ENCODE data around the gene IRS2. TPM values are rescaled to one million over a fixed set of nuclear protein-coding genes. Genes with fewer than 3 reads are reported as not detected.

IRS2 gene
- total RNA-seq, 1 donor from 2014 or later, result 6.0 TPM

DNA sequence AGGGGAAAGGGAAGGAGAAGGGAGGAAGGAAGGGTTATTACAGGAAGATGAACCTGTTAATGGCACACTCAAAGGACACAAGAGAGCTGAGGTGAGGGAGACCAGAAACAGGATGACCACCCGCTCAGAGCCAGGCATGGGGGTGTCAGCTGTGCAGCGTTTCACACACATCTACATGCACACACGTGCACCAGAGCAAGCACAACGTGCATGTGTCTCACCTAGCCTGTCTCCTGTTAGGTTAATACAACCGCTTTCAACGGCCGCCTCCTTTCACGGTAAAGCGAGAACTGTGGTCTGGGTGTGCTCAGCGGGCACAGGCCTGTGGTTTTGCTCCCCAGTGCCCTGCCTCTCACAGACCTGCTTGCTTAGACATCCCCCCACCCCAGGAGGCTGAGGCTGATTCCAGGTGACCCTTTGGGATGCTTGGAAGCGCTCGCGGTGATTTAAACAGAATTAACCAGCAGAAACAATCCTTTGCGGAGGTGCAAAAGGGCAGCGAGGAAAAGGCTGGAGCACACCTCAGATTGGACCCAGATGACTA is 27.4 kb downstream of the IRS2 start:
- DNase-seq (ENCODE audit: low spot score), result no peak

DNA sequence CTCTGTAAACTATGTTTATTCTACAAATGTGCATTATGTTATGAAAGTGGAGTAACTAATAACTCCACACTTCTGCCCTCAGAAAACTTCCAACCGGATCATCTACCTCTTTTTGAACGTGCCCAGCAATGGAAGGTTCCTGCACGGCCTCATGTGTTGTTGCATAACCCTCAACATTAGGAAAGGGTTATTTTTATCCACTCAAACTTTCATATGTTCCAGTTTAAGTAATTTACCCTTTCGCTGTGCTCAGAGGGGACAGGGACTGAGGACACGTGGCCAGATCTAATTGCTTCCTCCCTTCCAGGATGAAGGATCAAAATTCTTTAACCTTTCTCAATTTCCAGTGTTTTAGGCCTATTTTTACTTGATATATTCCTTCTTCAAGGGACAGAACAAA is 29.6 kb downstream of the IRS2 start:
- no peak for DNase-seq (ENCODE audit: low spot score)

DNA sequence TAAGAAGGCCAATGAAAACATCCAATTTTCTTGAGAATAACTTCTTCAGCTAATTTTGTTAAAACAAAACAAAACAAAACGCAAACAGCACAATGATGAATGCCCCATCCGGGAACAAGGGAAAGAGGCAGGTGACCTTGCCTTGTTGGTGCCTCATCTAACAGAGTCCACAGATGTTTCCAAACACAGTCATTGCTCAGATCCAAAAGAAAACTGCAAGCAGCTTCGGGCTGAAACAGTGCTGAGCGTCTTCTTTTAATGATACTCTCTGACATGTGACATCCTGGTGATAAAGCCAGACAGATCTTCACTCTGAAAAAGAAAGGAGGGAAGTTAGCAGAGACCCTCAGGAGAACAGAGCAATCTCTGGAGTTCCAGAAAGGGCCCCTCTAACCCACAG is 30.4 kb downstream of the IRS2 start:
- DNase-seq (ENCODE audit: low spot score), result no peak

DNA sequence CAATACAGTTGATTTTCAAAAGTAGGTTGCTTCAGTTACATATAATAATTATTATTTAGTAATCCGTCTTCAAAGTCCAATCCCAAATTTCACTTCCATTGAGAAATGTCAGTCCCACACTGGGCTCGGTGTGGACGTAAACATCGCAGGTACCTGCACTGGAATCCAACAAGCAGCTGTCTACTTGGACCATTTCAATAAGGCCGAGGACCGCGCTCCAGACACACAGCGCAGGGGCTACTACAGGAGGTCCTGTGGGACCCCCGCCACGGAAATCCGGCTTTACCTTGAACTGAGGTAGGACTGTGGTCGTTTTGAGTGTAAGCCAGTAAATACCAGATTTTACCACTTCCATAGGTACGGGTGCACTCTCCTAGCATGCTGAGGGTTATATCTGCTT is 30.8 kb downstream of the IRS2 start:
- no peak for DNase-seq (ENCODE audit: low spot score)

DNA sequence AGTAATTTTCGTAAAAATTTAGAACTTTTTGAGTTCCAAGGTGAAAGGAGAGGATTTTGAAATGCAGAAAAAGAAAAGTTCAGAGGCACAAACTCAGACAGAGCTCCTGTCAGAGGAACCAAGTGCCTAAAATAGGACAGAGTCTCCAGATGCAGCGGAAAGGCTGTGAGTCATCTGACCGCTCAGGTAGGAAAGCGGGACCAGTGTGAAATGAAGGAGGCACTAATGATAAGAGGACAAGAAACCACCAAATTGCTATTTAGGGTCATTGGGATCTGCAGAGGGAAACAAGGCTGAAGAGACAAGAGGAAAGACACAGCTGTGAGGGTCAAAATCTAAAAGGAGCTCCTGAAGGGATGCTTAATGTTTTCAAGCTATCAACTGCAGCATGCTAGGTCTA is 34.9 kb downstream of the IRS2 start:
- no peak for DNase-seq (ENCODE audit: low spot score)

DNA sequence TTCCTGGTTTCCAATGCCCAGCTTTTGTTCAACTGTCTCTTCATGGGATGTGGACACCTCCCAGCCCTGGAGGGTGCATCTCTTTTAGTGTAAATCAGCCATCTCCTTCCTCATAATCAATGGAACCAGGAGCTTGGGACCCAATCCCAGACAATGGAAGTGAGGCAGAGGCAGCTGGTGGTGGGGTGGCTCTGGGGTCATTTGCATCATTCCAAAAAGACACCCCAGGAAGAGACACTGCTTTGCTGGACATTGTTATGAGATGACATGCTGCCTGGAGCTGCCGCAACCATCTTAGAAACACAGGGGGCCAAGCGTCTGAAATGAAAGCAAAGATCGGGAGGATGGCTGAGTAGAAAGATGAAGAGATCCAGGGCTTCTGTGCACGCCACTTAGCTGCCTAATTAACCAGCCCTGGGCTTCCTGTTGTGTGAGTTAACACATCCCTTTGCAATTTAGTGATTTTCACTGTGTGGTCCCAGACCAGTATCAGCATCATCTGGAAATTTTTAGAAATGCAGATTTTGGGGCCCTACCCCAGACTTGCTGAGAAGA is 36.1 kb downstream of the IRS2 start:
- DNase-seq (ENCODE audit: low spot score), result no peak

DNA sequence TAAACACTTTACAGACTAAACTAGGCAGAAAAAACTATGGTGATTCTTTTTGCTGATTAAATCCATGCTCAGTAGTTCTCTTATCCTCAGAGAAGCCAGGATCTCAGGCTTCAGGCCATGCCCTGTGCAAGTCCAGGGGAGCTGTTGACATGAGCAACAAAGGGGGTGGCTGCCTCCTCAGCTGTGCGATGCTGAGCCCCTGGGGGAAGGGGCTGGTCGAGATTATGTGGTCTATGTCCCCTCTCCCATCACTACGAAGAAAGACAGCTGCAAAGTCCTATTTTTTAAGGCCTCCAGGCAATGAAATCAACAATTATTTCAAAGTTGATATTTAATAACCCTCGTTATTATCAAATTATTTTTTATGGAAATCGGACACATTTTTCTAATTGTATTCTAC is 37.0 kb downstream of the IRS2 start:
- peak; percentile 24 for DNase-seq (ENCODE audit: low spot score)

DNA sequence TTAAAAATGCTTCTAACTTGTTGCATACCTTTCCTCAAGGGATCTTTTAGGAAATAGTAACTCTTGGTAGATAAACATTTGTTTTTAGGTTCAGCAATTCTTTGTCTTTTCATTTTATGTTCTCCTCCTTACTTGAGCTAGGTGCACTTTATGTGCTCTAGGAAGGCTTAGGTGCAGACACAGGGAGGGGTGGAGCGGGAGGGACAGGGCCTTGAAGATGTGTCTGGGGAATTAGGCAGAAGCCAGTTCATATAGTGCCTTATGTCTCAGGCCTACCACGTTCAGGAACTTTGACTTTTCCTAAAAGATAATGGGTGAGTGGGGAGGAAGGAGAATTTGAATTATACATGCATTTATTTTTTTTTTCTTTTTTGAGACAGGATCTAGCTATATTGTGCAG is 37.7 kb downstream of the IRS2 start:
- DNase-seq (ENCODE audit: low spot score), result peak; percentile 17

DNA sequence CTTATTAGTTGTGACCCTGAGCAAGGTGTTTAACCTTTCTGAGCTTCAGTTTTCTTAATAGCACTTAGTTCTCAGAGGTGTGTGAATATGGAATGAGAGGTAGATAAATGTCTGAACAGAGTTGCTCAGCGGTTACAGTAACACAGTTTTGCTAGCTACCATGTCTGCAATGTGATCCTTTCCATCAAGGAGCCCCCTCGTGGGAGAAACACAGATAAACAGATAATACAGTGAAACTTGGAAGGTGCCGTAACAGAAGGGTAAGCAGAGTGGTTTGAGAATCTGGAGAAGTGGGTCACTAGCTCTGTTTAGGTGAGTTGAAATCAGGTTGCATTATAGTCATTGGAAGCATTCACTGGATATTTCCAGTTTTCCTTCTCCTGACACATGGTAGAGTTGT is 38.9 kb downstream of the IRS2 start:
- DNase-seq (ENCODE audit: low spot score), result no peak

DNA sequence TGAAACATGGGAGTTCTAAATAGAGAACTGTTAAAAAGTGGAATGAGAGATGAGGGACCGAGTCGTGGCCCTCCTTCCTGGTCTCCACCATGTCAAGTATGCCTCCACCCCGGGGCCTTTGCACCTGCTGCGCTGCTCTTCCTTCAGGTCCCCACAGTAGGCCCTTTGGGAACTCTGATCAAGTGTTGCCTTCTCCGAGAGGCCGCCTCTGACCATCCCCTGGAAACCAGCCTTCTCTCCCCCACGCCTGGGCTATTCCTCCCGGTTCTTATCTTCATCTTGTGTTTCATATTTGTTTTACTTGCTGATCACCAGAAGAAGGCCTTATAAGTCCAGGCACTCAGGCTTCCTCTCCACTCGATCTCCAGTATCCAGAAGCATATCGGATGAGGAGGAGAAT is 40.0 kb downstream of the IRS2 start:
- DNase-seq (ENCODE audit: low spot score), result no peak

DNA sequence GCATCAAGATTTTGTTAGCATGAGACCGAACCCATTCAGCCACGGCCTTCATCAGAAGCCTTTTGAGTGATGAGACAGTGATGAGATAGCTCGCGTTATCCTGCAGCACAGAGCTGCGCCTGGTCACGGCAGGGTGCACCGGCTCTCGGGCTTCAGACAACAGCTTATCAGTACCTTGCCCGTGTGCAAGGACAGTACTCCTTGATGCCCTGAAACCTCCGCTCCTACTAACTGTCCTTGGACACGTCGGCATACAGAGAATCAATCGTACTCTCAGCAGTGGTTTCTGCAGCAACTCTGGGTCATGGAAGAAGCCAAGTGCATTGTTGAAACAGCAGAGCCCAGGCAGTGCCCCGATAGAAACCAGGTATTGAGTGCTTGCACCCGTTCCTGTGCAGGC is 40.7 kb downstream of the IRS2 start:
- DNase-seq (ENCODE audit: low spot score), result peak; percentile 18

DNA sequence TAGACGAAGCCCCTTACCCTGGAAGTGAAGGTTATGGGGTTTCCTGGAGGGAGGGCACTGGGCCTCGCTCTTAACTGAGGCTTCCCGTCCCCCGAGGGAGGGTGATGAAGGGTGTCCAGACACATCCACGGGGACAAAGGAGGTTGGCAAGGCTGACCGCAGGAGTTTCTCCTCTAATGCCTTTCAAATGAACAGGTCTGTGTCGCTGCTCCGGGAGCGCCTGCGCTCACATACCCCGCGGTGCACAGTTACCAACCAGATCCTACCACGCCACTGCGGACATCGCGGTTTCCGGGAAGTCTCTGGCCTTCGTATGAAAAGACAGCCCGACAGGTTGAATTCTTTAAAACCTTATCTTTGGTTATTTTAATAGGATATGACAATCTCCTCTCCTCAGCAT is 41.3 kb downstream of the IRS2 start:
- no peak for DNase-seq (ENCODE audit: low spot score)

DNA sequence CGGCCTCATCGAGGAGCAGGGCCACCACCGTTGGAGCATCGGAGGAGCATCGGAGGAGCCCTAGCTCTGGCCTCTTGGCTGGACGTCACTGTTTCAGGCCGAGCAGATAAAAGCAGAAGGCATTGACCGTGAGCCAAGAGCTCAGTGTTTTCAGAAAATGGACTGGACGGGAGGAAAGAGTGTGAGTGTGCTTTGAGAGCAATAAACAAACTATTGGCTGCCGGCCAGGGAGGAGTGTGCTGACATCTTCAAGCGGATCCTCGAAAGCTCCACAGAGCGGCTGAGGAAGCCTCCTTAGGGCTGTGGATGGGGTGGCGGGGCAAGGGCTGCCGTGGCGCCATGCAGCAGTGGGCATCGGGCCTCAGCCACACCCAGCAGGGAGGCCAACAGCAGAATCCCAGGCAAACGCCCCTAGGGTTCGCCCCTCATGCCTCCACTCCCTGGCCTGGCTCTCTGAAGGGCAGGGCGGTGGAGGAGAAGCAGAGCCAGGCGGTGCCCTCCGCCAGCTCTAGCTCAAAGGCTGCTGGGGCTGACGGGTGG is 41.8 kb downstream of the IRS2 start:
- peak; percentile 55 for DNase-seq (ENCODE audit: low spot score)

DNA sequence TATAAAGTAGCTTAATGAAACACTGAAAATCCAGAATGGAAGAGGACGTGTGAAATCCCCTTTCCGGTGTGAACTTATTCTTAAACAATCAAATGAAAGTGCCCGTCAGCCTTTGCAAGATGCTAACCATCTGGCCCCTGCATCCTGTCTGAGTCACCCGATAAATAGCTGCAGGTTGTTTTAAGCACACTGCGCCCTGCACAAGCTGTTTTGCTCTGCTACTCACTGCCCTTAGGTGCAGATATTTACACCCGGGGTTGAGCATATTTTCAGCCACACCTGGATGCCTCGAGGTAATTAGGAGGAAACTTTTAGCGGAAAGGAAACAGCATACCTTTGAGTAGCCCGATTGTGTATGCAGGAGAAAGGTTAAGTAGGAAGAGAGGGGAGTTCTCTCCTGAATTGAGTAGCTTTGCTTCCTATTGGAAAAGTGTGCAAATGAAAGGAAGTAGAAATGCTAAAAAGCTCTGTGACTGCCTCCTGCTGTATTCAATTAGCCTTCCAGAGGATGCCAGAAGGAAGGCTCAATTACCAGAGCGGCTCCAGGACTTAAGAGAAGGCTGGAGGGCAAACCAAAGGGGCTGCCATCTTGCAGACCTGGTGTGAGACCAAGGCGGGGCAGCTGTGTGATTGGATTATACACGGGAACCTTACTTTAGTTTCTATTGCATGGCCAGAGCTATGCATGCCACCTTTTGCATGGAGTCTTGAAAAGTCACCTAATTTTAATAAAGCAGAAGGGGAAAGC is 42.5 kb downstream of the IRS2 start:
- DNase-seq (ENCODE audit: low spot score), result no peak

DNA sequence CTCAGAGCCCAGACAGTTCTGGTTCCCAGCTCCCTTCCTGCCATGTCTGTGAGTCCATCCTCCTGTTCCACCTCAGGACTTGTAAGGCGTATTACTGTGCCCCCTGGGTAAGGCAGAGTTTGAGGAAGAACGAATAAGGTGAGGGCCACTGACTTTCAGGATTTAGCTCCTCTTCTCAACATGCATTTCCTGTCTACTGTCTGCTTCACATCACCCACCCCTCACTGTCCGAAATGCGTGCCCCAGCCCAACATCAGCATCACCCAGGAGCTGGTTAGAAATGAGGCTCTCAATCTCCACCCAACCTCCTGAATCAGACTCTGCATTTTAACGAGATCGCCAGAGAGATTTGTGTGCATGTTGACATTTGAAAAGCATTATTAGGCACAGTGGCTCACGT is 44.4 kb downstream of the IRS2 start:
- DNase-seq (ENCODE audit: low spot score), result no peak

DNA sequence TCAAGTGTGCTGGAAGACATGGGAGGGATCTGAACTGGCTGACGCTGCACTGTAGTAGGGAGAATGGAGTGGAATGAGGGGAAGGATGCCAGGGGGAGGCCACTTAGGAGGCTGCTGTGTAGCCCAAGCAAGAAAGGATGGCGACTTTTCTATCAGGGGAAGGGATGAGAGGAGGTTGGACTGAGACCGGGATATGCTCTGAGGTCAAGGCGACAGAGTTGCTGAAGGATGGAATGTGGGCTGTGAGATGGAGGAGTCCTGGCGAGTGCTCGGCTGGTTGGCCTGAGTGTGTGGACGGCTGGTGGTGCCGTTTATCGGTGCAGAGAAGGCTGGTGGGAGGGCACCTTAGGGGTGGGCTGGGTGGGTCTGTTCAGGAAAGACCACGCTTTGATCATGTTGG is 45.7 kb downstream of the IRS2 start:
- DNase-seq (ENCODE audit: low spot score), result no peak

DNA sequence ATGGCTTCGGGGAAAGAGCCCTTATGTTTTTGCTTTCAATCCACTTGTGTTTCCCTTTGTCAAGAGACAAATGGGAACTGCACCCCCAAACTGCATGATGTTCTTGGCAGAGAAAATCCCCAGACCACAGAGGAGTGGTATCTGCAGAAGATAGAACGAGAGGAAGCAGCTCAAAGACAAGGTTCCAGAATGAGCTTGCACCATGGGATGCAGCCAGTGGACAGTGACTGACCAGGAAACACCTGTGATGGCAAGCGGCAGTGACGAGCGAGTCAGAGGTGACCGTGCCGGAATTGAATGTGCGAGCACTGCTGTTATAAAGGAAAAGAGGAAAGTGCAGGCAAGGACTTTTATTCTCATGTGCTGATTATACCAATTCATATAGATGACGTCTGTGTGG is 46.3 kb downstream of the IRS2 start:
- DNase-seq (ENCODE audit: low spot score), result no peak

DNA sequence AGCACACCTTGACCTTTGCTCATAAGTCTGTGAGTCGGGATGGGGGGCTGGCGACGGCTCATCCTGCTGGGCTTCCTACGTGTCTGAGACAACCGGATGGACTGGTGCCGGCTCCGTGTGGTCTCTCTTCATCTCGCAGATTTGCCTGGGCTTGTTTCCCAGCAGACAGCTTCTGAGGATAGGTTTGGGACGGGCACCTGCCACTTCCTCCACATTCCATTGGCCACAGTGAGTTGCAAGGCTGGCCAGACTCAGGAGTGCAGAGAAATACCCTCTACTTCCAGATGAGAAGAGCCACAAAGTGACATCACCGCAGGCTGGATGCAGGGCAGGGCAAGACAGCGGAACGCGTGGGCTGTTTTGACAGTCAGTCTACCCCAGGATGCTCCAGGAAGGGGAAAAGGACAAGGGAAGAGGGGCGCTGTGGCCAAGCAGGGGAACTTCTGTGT is 48.1 kb downstream of the IRS2 start:
- peak; percentile 51 for DNase-seq (ENCODE audit: low spot score)

DNA sequence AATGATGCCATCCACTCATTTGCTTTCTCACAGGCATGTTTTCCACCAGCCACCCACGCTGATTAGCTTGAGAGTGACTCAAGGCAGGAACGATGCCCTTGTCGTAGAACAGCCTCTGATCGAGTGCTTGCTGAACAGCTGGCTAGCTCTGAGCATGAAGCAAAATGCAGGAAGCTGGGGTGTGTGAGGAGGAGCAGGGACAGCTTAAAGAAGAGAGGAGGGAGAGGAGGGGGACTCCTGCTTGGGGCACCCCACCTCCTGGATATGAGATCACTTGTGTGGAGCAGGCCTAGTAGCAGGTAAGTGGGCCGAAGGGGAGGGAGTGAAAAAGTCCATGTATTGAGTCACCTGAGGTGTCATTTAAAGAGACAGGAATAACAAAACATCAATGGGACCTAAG is 48.8 kb downstream of the IRS2 start:
- DNase-seq (ENCODE audit: low spot score), result no peak

DNA sequence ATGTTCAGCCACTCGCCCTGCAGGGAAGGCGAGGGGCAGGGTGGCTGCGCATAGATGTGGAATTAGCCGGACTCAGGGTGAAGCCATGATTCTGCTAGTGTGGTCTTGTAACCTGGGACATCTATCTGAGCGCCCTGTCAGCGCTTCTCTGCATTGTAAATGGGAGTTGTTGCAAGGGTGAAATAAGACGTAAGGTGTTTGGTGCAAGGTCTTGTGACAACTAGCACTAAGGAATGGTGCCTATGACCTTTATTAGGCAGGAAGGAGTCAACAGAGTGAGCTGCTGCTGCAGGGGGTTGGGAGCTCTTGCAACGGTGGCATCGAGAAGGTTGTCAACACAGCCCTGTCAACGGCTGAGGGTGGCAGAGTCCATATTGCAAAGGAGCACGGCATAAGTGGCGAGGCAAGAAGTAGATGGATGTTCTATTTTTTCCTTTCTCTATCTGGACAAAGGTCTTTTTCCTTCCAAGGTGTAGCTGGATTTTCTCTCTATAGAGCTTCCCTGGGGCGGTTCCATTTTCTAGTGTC is 49.3 kb downstream of the IRS2 start:
- no peak for DNase-seq (ENCODE audit: low spot score)

DNA sequence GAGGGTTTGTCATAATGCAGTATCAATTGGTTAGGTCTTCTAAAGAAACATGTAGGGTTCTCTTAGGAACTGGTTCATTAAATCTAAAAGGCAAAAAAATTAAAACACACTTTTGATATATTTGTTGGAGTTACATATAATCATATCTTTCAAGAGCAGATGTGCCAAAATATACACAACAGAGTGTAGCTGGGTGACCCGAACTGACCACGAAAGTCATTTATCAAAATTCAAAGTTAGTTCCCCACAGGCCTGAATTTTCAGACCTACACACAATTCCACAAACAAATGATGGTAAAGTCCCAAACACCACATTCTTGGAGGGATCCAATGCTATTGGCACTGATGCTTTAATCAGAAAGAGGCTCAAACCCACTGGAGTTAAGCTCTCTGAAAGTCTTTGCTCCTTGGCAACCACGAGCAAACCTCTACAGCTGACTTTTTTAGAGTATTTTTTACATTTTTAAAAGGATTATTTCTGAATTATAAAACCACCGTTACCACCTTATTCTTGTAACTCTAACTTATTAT is 50.9 kb downstream of the IRS2 start:
- no peak for DNase-seq (ENCODE audit: low spot score)

DNA sequence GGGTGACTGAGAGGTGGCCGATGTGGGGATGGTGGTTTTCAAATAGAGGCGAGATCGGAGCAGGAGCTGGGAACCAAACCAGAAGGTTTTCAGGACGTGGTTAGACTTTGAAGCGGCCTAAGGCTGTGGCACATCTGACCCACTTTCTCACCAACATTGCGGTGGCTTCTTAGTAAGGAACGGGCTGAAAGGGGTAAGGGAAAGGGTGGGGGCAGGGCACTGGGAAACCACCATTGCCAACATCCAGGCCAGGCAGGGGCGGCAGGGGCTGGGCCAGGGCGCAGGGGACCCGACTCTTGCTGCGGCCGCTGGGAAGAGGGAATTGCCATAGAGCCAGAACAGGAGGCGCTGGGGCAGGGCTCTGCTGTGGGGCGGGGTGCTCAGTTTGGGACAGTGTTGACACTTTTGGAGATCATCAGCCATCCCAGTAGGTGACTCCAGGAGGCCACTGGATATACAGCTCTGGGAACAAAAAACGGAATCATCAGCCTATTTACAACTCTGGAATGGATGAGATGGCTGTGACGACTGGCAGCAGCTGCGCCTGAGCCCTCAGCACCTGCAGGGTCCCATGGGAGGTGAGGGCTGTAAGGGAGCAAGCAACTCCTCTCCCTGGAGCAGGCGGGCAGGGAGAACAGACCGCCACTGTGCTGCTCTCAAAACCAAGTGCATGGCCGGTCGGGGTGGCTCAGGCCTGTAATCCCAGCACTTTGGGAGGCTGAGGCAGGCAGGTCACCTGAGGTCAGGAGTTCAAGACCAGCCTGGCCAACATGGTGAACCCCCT is 52.2 kb downstream of the IRS2 start:
- DNase-seq (ENCODE audit: low spot score), result no peak

All from ureter (tissue), 1 donor.